Kidney tubule cell (primary cell): Measurements from ENCODE around the gene CCN6.
"Not testable (repeated sequence)": the region's sequence is repeated elsewhere in the genome, so short reads cannot be mapped to it uniquely, and the experiment has no call there.

Experiments used
- DNase-seq: peaks from one replicate; pipeline ENCODE4 v3.0.0-alpha.2; 2018; ENCODE audit warnings: low spot score

CCN6 gene

GRCh38 chr6:112051251-112051740, 2.6 kb upstream of the CCN6 start:
- not testable (repeated sequence) for DNase-seq

GRCh38 chr6:112054555-112055190, 769 bp downstream of the CCN6 start:
- DNase-seq: no peak

- DNase-seq: no peak
These were observed 4.5 kb downstream of the CCN6 start for GRCh38 chr6:112058243-112059032.

- DNase-seq: peak; percentile 55
These were observed 7.7 kb downstream of the CCN6 start for GRCh38 chr6:112061605-112062004.

GRCh38 chr6:112062966-112063365, 9.1 kb downstream of the CCN6 start:
- no peak for DNase-seq

GRCh38 chr6:112065426-112065986, 11.6 kb downstream of the CCN6 start:
- DNase-seq: no peak

GRCh38 chr6:112066606-112067005, 12.7 kb downstream of the CCN6 start:
- DNase-seq: no peak

- no peak for DNase-seq
These were observed 27.7 kb downstream of the CCN6 start for GRCh38 chr6:112081569-112081968.

- DNase-seq: no peak
These were observed 31.6 kb downstream of the CCN6 start for GRCh38 chr6:112085286-112086065.

GRCh38 chr6:112086744-112087135, 32.8 kb downstream of the CCN6 start:
- peak; percentile 65 for DNase-seq

- DNase-seq: peak; percentile 97
These were observed 33.4 kb downstream of the CCN6 start, which contains the start of the genes FAM229B and TUBE1 for GRCh38 chr6:112087136-112087911. FAM229B (plus strand) TSS chr6:112087591; CDS start chr6:112099284, 11,693 bp downstream. TUBE1 (minus strand) TSS chr6:112087482; CDS start chr6:112087434, 48 bp downstream.

GRCh38 chr6:112087916-112088315, 34.0 kb downstream of the CCN6 start:
- no peak for DNase-seq

GRCh38 chr6:112096901-112097300, 43.0 kb downstream of the CCN6 start:
- no peak for DNase-seq

- no peak for DNase-seq
These were observed 46.7 kb downstream of the CCN6 start for GRCh38 chr6:112100561-112100960.

- not testable (repeated sequence) for DNase-seq
These were observed 52.1 kb downstream of the CCN6 start for GRCh38 chr6:112106026-112106425.

- no peak for DNase-seq
These were observed 52.7 kb downstream of the CCN6 start for GRCh38 chr6:112106562-112106961.

GRCh38 chr6:112109262-112109661, 55.4 kb downstream of the CCN6 start:
- DNase-seq: no peak

GRCh38 chr6:112113431-112113830, 59.5 kb downstream of the CCN6 start:
- DNase-seq: no peak

- no peak for DNase-seq
These were observed 60.0 kb downstream of the CCN6 start for GRCh38 chr6:112113918-112114317.

GRCh38 chr6:112114577-112115223, 60.8 kb downstream of the CCN6 start:
- no peak for DNase-seq

GRCh38 chr6:112116221-112116620, 62.3 kb downstream of the CCN6 start:
- peak; percentile 30 for DNase-seq
